Kidney (tissue), 14 donors: ENCODE data around the gene RNF182. TPM values are rescaled to one million over a fixed set of nuclear protein-coding genes. Genes with fewer than 3 reads are reported as not detected.

Experiments used
- DNase-seq, 5 donors: peaks; one replicate each; pipeline ENCODE4 v3.0.0-alpha.2; 2013 to 2020
- FAIRE-seq: peaks from 2 replicates; lab custom pipeline; 2012; peaks lifted over from hg19 to GRCh38; lab: Jason Lieb, UNC
- H3K27ac ChIP-seq, 2 donors: one replicate each; pipeline ENCODE4 v1.7.0; 2013; ENCODE audit warnings: low read depth in 2 of 2, low read length in 2 of 2, inconsistent platforms in 1 of 2
- H3K27me3 ChIP-seq: one replicate; pipeline ENCODE4 v1.7.1; 2013; ENCODE audit warnings: low read length, inconsistent platforms; ENCODE audit not compliant: control insufficient read depth, insufficient read depth
- H3K36me3 ChIP-seq, 3 donors: one replicate each; pipeline versions ENCODE4 v1.7.0 to v1.7.1; 2013; ENCODE audit warnings: low read length in 3 of 3, control low read depth in 1 of 3, inconsistent platforms in 1 of 3; ENCODE audit not compliant: insufficient read depth in 3 of 3, control insufficient read depth in 2 of 3
- H3K4me1 ChIP-seq, 3 donors: one replicate each; pipeline versions ENCODE4 v1.7.0 to v1.7.1; 2013; ENCODE audit warnings: low read length in 3 of 3, inconsistent platforms in 1 of 3, low read depth in 1 of 3; ENCODE audit not compliant: control insufficient read depth in 2 of 3, insufficient read depth in 2 of 3
- H3K4me3 ChIP-seq, 3 donors: one replicate each; pipeline versions ENCODE4 v1.7.0 to v1.8.1; 2013; ENCODE audit warnings: low read length in 3 of 3, control low read depth in 1 of 3, inconsistent platforms in 1 of 3
- H3K9ac ChIP-seq, 3 donors: one replicate each; pipeline versions ENCODE4 v1.7.0 to v1.7.1; 2013; ENCODE audit warnings: low read length in 3 of 3, control low read depth in 1 of 3, inconsistent platforms in 1 of 3
- H3K9me3 ChIP-seq, 3 donors: one replicate each; pipeline versions ENCODE4 v1.7.0 to v1.7.1; 2013; ENCODE audit warnings: low read length in 3 of 3, control low read depth in 1 of 3, inconsistent platforms in 1 of 3; ENCODE audit not compliant: control insufficient read depth in 2 of 3, insufficient read depth in 1 of 3
- intact Hi-C: fragments of 100-400 bp; cut with DNase I; formaldehyde crosslinking; loops from one replicate; pipeline ENCODE4 v1.11.1; 2022
- polyA plus RNA-seq: library from polyadenylated mRNA; stranded (reverse); fragments of 350-450 nt; fragmentation: Illumina TruSeq; extraction: RNeasy Lipid Tissue Mini Kit (QIAGEN cat#74804); gene quantifications from one replicate; pipeline ENCODE4 v1.2.3, GENCODE V29; 2014; ENCODE audit warnings: low read depth, low replicate concordance; ENCODE audit not compliant: insufficient read depth
- total RNA-seq: library from RNA; stranded (reverse); fragmentation: NEBNext Ultra II Directional; extraction: Animal tissue kit (Norgen Biotek cat#: 25700); gene quantifications from one replicate; pipeline ENCODE4 v1.2.1, GENCODE V29; 2021
- TF ChIP-seq, protein P1 (sequence below): IDR thresholded peaks from 3 replicates; pipeline ENCODE4 v1.5.1; 2012; ENCODE audit warnings: mild to moderate bottlenecking, moderate library complexity, borderline replicate concordance; ENCODE audit not compliant: insufficient read depth; ENCODE audit errors: extremely low read depth
- donor health status: control.
- donor health status: control.
- donor health status: control.
- donor health status: control.
- donor health status: control.
- donor health status: DM: yes; HTN: yes; CAD: no.
- donor health status: Normal renal cell carcinoma (clear cell type).

Gene RNF182
- total and polyA plus RNA-seq, 2 donors from 2014 or later = 0.90 to 3.9 TPM

GRCh38 chr6:14008809-14009208 is 84.1 kb downstream of the RNF182 start:
- DNase-seq = no peak
- Histone ChIP-seq H3K9ac (no peak overlapping the region), H3K9me3 (peaks cover 0 to 6% (median 0%) of the 10 kb centered on the region in 3 donors), H3K4me3 (no peak overlapping the region), H3K4me1 (no peaks in the 10 kb centered on the region), H3K27me3 (no peaks in the 10 kb centered on the region), H3K36me3 (no peaks in the 10 kb centered on the region), H3K27ac (no peak overlapping the region)
- TF ChIP-seq, protein P1, sequence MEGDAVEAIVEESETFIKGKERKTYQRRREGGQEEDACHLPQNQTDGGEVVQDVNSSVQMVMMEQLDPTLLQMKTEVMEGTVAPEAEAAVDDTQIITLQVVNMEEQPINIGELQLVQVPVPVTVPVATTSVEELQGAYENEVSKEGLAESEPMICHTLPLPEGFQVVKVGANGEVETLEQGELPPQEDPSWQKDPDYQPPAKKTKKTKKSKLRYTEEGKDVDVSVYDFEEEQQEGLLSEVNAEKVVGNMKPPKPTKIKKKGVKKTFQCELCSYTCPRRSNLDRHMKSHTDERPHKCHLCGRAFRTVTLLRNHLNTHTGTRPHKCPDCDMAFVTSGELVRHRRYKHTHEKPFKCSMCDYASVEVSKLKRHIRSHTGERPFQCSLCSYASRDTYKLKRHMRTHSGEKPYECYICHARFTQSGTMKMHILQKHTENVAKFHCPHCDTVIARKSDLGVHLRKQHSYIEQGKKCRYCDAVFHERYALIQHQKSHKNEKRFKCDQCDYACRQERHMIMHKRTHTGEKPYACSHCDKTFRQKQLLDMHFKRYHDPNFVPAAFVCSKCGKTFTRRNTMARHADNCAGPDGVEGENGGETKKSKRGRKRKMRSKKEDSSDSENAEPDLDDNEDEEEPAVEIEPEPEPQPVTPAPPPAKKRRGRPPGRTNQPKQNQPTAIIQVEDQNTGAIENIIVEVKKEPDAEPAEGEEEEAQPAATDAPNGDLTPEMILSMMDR = no peak
- intact Hi-C loops = no loop called here
- no peak for FAIRE-seq

- Histone ChIP-seq H3K36me3 (no peaks in the 10 kb centered on the region), H3K27ac (no peak overlapping the region), H3K4me3 (no peak overlapping the region), H3K27me3 (no peaks in the 10 kb centered on the region), H3K4me1 (no peaks in the 10 kb centered on the region), H3K9ac (no peak overlapping the region), H3K9me3 (peaks cover 0 to 6% (median 0%) of the 10 kb centered on the region in 3 donors)
- FAIRE-seq = no peak
- intact Hi-C loops = no loop called here
- TF ChIP-seq, protein P1 = no peak
- DNase-seq = no peak
Observed at GRCh38 chr6:14009431-14009830, 84.7 kb downstream of the RNF182 start.

DNA sequence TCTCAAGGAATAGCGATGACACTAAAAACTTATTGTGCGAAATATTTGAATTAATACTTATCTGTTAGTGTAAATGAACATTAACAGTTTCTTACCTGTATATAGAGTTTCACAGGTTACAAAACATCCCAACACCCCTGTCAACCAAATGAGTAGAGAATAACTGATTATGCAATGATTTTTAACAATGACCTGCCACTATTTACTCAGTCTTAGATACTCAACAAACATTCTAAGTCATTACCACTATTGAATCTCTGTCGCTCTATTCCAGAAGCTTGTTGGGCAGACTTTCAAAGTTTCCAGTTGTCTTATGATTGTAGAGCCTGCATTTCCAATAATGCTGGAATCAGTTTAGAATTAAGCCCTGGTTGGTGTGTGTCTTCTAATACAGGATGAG is 85.5 kb downstream of the RNF182 start:
- Histone ChIP-seq H3K27ac (no peak overlapping the region), H3K27me3 (no peaks in the 10 kb centered on the region), H3K9ac (no peak overlapping the region), H3K4me3 (no peak overlapping the region), H3K4me1 (no peaks in the 10 kb centered on the region), H3K9me3 (peaks cover 0 to 6% (median 0%) of the 10 kb centered on the region in 3 donors), H3K36me3 (no peaks in the 10 kb centered on the region)
- intact Hi-C loops = no loop called here
- DNase-seq = no peak
- no peak for FAIRE-seq
- TF ChIP-seq, protein P1 = no peak
